WTC11 (cell line): ENCODE data around the gene CTBP1. TPM values are rescaled to one million over a fixed set of nuclear protein-coding genes. Genes with fewer than 3 reads are reported as not detected.

Experiments
- ATAC-seq: fragments of 200-7000 bp; cut with Tn5 transposase; 2 replicates; pipeline ENCODE4 v1.10.0; 2021; ENCODE audit warnings: mild to moderate bottlenecking, moderate library complexity
- CTCF ChIA-PET: fragments of 300-600 bp; sonication (Branson Sonifier 250); formaldehyde crosslinking; loops from one replicate; lab custom pipeline; 2021; ENCODE audit warnings: antibody characterized with exemption; lab: Charles Lee
- POLR2A ChIA-PET: fragments of 350-600 bp; sonication (Branson Sonifier 250); formaldehyde crosslinking; loops from one replicate; lab custom pipeline; 2021; ENCODE audit warnings: antibody characterized with exemption; lab: Charles Lee
- DNase-seq: peaks from one replicate; pipeline ENCODE4 v3.0.0; 2021; ENCODE audit warnings: low spot score
- H3K27ac Mint-ChIP-seq: 2 replicates; pipeline ENCODE4 v1.8.0; 2021; ENCODE audit warnings: mixed read lengths
- H3K27me3 Mint-ChIP-seq: 2 replicates; pipeline ENCODE4 v1.8.0; 2021; ENCODE audit warnings: low read depth, mild to moderate bottlenecking, moderate library complexity, mixed read lengths
- H3K36me3 Mint-ChIP-seq: 2 replicates; pipeline ENCODE4 v1.8.0; 2021; ENCODE audit warnings: mixed read lengths
- H3K4me1 Mint-ChIP-seq: 2 replicates; pipeline ENCODE4 v1.8.0; 2022; ENCODE audit warnings: mixed read lengths
- H3K4me3 Mint-ChIP-seq: 2 replicates; pipeline ENCODE4 v1.8.0; 2021; ENCODE audit warnings: mild to moderate bottlenecking, moderate library complexity, mixed read lengths
- H3K9me3 Mint-ChIP-seq: 2 replicates; pipeline ENCODE4 v1.8.0; 2021; ENCODE audit warnings: mixed read lengths
- E2F1 ChIP-seq: sonication (generic); formaldehyde crosslinking; IDR thresholded peaks from 2 replicates; pipeline ENCODE4 v1.8.0; 2022; ENCODE audit warnings: mild to moderate bottlenecking, missing genetic modification reagents
- E2F4 ChIP-seq: sonication (generic); formaldehyde crosslinking; IDR thresholded peaks from 2 replicates; pipeline ENCODE4 v1.8.1; 2022; ENCODE audit warnings: low read depth, mild to moderate bottlenecking, moderate library complexity, missing genetic modification reagents, borderline replicate concordance
- ETV6 ChIP-seq: sonication (generic); formaldehyde crosslinking; IDR thresholded peaks from 2 replicates; pipeline ENCODE4 v1.8.1; 2022; ENCODE audit warnings: mild to moderate bottlenecking, missing genetic modification reagents
- FOXK1 ChIP-seq: sonication (generic); formaldehyde crosslinking; IDR thresholded peaks from 2 replicates; pipeline ENCODE4 v1.8.0; 2022; ENCODE audit warnings: mild to moderate bottlenecking, moderate library complexity, missing genetic modification reagents
- GTF2I ChIP-seq: fragments of 250-450 bp; sonication (Bioruptor Pico); conservative IDR thresholded peaks from 2 replicates; pipeline ENCODE4 v1.4.0; 2021; ENCODE audit warnings: mild to moderate bottlenecking
- IRF2 ChIP-seq: sonication (generic); formaldehyde crosslinking; IDR thresholded peaks from 2 replicates; pipeline ENCODE4 v1.8.0; 2022; ENCODE audit warnings: low read depth, missing genetic modification reagents, borderline replicate concordance
- JUN ChIP-seq: sonication (generic); formaldehyde crosslinking; IDR thresholded peaks from 2 replicates; pipeline ENCODE4 v1.8.0; 2023; ENCODE audit warnings: mild to moderate bottlenecking, missing genetic modification reagents
- KAT7 ChIP-seq: sonication (generic); formaldehyde crosslinking; IDR thresholded peaks from 2 replicates; pipeline ENCODE4 v1.8.1; 2023; ENCODE audit warnings: missing genetic modification reagents, mild to moderate bottlenecking, borderline replicate concordance
- MAX ChIP-seq: sonication (generic); formaldehyde crosslinking; IDR thresholded peaks from 2 replicates; pipeline ENCODE4 v1.8.0; 2022; ENCODE audit warnings: mild to moderate bottlenecking, missing genetic modification reagents
- MYBL2 ChIP-seq: sonication (generic); formaldehyde crosslinking; IDR thresholded peaks from 2 replicates; pipeline ENCODE4 v1.8.1; 2023; ENCODE audit warnings: mild to moderate bottlenecking, moderate library complexity, missing genetic modification reagents
- NFYB ChIP-seq: sonication (generic); formaldehyde crosslinking; conservative IDR thresholded peaks from 2 replicates; pipeline ENCODE4 v1.8.0; 2022; ENCODE audit warnings: low read depth, missing genetic modification reagents
- SMAD4 ChIP-seq: sonication (generic); formaldehyde crosslinking; IDR thresholded peaks from 2 replicates; pipeline ENCODE4 v1.8.0; 2022; ENCODE audit warnings: mild to moderate bottlenecking, missing genetic modification reagents
- TEAD1 ChIP-seq: sonication (generic); formaldehyde crosslinking; IDR thresholded peaks from 2 replicates; pipeline ENCODE4 v1.8.0; 2022; ENCODE audit warnings: mild to moderate bottlenecking, missing genetic modification reagents
- TP53 ChIP-seq: sonication (generic); formaldehyde crosslinking; IDR thresholded peaks from 2 replicates; pipeline ENCODE4 v1.8.1; 2023; ENCODE audit warnings: mild to moderate bottlenecking, missing genetic modification reagents
- ZBTB43 ChIP-seq: sonication (generic); formaldehyde crosslinking; IDR thresholded peaks from 2 replicates; pipeline ENCODE4 v1.8.1; 2023; ENCODE audit warnings: mild to moderate bottlenecking, missing genetic modification reagents
- ZNF219 ChIP-seq: sonication (generic); formaldehyde crosslinking; IDR thresholded peaks from 2 replicates; pipeline ENCODE4 v1.8.0; 2023; ENCODE audit warnings: missing genetic modification reagents, mild to moderate bottlenecking, borderline replicate concordance
- ZNF232 ChIP-seq: sonication (generic); formaldehyde crosslinking; IDR thresholded peaks from 2 replicates; pipeline ENCODE4 v1.8.0; 2022; ENCODE audit warnings: mild to moderate bottlenecking, missing genetic modification reagents
- ZNF416 ChIP-seq: fragments of 250-450 bp; sonication (Bioruptor Pico); IDR thresholded peaks from 2 replicates; pipeline ENCODE4 v1.9.0; 2021; ENCODE audit warnings: mild to moderate bottlenecking, inconsistent platforms
- ZNF671 ChIP-seq: fragments of 250-450 bp; sonication (Bioruptor Pico); IDR thresholded peaks from 2 replicates; pipeline ENCODE4 v1.8.0; 2021; ENCODE audit warnings: mild to moderate bottlenecking
- total RNA-seq: library from RNA; stranded (reverse); gene quantifications from 3 replicates; pipeline ENCODE4 v1.2.3, GENCODE V29; 2021
- TF ChIP-seq, protein P1 (sequence below): fragments of 250-450 bp; sonication (Bioruptor Pico); IDR thresholded peaks from 2 replicates; pipeline ENCODE4 v2.1.2; 2022; ENCODE audit warnings: mild to moderate bottlenecking, moderate library complexity
- TF ChIP-seq, protein P2 (sequence below): sonication (generic); formaldehyde crosslinking; IDR thresholded peaks from 2 replicates; pipeline ENCODE4 v1.8.0; 2022; ENCODE audit warnings: mild to moderate bottlenecking, missing genetic modification reagents
- TF ChIP-seq, protein P3 (sequence below): fragments of 200-600 bp; IDR thresholded peaks from 2 replicates; pipeline ENCODE4 v1.8.0; 2022; ENCODE audit warnings: antibody characterized with exemption
- TF ChIP-seq, protein P4 (sequence below): sonication (generic); formaldehyde crosslinking; IDR thresholded peaks from 2 replicates; pipeline ENCODE4 v1.8.1; 2022; ENCODE audit warnings: mild to moderate bottlenecking, moderate library complexity, missing genetic modification reagents

The CTBP1 gene
- total RNA-seq, 1 experiment from 2014 or later, result 143 TPM

GRCh38 chr4:1168191-1169101 lies 80.5 kb downstream of the CTBP1 start (continued):
- TF ChIP-seq, protein P1, sequence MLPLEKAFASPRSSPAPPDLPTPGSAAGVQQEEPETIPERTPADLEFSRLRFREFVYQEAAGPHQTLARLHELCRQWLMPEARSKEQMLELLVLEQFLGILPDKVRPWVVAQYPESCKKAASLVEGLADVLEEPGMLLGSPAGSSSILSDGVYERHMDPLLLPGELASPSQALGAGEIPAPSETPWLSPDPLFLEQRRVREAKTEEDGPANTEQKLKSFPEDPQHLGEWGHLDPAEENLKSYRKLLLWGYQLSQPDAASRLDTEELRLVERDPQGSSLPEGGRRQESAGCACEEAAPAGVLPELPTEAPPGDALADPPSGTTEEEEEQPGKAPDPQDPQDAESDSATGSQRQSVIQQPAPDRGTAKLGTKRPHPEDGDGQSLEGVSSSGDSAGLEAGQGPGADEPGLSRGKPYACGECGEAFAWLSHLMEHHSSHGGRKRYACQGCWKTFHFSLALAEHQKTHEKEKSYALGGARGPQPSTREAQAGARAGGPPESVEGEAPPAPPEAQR (CRISPR knock-in tag), result no peak
- no peak for TF ChIP-seq GTF2I (CRISPR knock-in tag)

GRCh38 chr4:1167244-1167949 lies 81.5 kb downstream of the CTBP1 start:
- DNase-seq (peak; percentile 90), ATAC-seq (peak; percentile 77)
- ChIA-PET POLR2A (interaction anchor here (0.5 kb wide), 1 partner anchor 30 kb away, joined by 3 read pairs; no protein-coding TSS in a partner anchor), CTCF (interaction anchor here (0.7 to 2.2 kb wide), 8 partner anchors 8 to 188 kb away, joined by 3 to 11 read pairs (median 4); no protein-coding TSS in a partner anchor)
- Mint-ChIP-seq H3K27me3 (peaks cover 81% of the 10 kb centered on the region), H3K36me3 (no peaks in the 10 kb centered on the region), H3K27ac (no peak overlapping the region), H3K9me3 (peaks cover 12% of the 10 kb centered on the region), H3K4me1 (peaks cover 2% of the 10 kb centered on the region; the same call in 1 of the 2 replicates), H3K4me3 (peak overlapping the region; percentile 70)
- TF ChIP-seq IRF2 (CRISPR knock-in tag) (0 out of 2 replicates have a peak, but pooled peaks have one; percentile 30), E2F4 (CRISPR knock-in tag) (0 out of 2 replicates have a peak, but pooled peaks have one; percentile 54), ZNF671 (CRISPR knock-in tag) (no peak), ZNF232 (CRISPR knock-in tag) (peak; percentile 82), MAX (CRISPR knock-in tag) (peak; percentile 92), JUN (peak; percentile 26; the same call in 1 of the 2 replicates), NFYB (CRISPR knock-in tag) (0 out of 2 replicates have a peak, but pooled peaks have one; percentile 12), E2F1 (CRISPR knock-in tag) (no peak), MYBL2 (CRISPR knock-in tag) (peak; percentile 68; the same call in 1 of the 2 replicates), ZBTB43 (peak; percentile 69), SMAD4 (0 out of 2 replicates have a peak, but pooled peaks have one; percentile 29), KAT7 (CRISPR knock-in tag) (no peak), TEAD1 (CRISPR knock-in tag) (peak; percentile 66; the same call in 1 of the 2 replicates), ZNF219 (CRISPR knock-in tag) (no peak), FOXK1 (CRISPR knock-in tag) (0 out of 2 replicates have a peak, but pooled peaks have one; percentile 25), ETV6 (CRISPR knock-in tag) (peak; percentile 40; the same call in 1 of the 2 replicates), ZNF416 (CRISPR knock-in tag) (no peak), TP53 (CRISPR knock-in tag) (0 out of 2 replicates have a peak, but pooled peaks have one; percentile 60)
- TF ChIP-seq, protein P2, sequence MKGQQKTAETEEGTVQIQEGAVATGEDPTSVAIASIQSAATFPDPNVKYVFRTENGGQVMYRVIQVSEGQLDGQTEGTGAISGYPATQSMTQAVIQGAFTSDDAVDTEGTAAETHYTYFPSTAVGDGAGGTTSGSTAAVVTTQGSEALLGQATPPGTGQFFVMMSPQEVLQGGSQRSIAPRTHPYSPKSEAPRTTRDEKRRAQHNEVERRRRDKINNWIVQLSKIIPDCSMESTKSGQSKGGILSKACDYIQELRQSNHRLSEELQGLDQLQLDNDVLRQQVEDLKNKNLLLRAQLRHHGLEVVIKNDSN (CRISPR knock-in tag), result peak; percentile 63; the same call in 1 of the 2 replicates
- TF ChIP-seq, protein P3, sequence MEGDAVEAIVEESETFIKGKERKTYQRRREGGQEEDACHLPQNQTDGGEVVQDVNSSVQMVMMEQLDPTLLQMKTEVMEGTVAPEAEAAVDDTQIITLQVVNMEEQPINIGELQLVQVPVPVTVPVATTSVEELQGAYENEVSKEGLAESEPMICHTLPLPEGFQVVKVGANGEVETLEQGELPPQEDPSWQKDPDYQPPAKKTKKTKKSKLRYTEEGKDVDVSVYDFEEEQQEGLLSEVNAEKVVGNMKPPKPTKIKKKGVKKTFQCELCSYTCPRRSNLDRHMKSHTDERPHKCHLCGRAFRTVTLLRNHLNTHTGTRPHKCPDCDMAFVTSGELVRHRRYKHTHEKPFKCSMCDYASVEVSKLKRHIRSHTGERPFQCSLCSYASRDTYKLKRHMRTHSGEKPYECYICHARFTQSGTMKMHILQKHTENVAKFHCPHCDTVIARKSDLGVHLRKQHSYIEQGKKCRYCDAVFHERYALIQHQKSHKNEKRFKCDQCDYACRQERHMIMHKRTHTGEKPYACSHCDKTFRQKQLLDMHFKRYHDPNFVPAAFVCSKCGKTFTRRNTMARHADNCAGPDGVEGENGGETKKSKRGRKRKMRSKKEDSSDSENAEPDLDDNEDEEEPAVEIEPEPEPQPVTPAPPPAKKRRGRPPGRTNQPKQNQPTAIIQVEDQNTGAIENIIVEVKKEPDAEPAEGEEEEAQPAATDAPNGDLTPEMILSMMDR, result peak; percentile 79
- TF ChIP-seq, protein P4, sequence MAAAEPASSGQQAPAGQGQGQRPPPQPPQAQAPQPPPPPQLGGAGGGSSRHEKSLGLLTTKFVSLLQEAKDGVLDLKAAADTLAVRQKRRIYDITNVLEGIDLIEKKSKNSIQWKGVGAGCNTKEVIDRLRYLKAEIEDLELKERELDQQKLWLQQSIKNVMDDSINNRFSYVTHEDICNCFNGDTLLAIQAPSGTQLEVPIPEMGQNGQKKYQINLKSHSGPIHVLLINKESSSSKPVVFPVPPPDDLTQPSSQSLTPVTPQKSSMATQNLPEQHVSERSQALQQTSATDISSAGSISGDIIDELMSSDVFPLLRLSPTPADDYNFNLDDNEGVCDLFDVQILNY (CRISPR knock-in tag), result peak; percentile 75; the same call in 1 of the 2 replicates
